NB4 (cell line): ENCODE measurements around the gene MYO1B.

Experiments used
- CTCF ChIP-seq: IDR thresholded peaks from one replicate; pipeline ENCODE4 v1.5.1; 2012; ENCODE audit warnings: low read depth, low read length
- MAX ChIP-seq: IDR thresholded peaks from 2 replicates; pipeline ENCODE4 v1.6.1; 2011; ENCODE audit warnings: low read depth, low read length
- POLR2A ChIP-seq: IDR thresholded peaks from 2 replicates; pipeline ENCODE4 v1.6.1; 2011; ENCODE audit warnings: mild to moderate bottlenecking; ENCODE audit not compliant: insufficient read length; ENCODE audit errors: extremely low read depth

- no peak for TF ChIP-seq POLR2A
- no peak for TF ChIP-seq CTCF
- TF ChIP-seq MAX = no peak
Measured at GRCh38 chr2:191252699-191253098, 7.5 kb downstream of the MYO1B start.
